GM12872 (cell line): ENCODE measurements around the gene LMTK2.

Source experiments
- TF ChIP-seq, protein P1 (sequence below): IDR thresholded peaks from 3 replicates; pipeline ENCODE4 v1.5.1; 2011; ENCODE audit warnings: low read depth, mild to moderate bottlenecking, low read length, moderate library complexity; ENCODE audit not compliant: insufficient read depth

Gene LMTK2

DNA sequence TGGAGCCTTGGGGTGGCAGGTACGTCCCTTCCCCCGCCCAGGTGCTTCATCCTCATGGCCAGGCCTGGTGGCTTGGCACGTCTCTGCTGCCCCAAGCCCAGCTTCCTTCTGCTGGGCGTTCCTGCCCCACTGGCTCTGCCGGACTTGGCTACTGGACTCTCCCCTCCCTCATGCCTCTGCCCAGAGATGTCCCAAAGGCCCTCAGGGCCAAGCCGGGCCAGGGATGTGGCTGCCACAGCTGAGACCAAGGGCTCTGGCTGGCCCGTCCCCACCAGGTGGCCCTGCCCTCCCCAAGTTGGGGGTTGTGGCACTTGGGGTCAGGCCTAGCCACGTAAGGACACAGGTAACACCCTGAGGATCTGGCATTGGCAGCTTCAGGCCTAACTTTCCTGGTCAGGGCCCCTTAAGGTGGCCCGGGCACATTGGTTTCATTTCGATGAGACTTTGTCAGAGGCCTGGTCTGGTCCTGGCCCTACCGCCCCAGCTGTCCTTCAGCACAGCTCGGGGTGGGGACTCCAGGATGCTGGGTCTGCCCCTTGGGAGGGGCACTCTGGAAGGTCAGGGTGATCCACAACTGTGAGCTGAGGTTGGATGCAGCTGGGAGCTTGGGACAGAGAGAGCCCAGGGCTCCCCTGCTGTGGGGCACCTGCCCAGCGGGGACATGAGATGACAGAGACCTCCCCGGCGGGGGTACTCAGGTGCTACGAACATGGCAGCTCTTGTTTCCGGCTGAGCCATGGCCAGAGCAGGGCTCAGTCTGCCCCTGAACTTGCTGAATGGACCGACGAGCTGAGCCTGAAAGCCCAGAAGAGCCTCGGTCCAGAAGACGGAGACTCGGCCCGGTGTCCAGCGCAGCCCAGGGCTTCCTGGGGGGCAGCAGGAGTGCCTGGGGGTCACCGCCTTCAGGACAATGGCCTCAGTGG lies 107.5 kb downstream of the LMTK2 start:
- TF ChIP-seq, protein P1, sequence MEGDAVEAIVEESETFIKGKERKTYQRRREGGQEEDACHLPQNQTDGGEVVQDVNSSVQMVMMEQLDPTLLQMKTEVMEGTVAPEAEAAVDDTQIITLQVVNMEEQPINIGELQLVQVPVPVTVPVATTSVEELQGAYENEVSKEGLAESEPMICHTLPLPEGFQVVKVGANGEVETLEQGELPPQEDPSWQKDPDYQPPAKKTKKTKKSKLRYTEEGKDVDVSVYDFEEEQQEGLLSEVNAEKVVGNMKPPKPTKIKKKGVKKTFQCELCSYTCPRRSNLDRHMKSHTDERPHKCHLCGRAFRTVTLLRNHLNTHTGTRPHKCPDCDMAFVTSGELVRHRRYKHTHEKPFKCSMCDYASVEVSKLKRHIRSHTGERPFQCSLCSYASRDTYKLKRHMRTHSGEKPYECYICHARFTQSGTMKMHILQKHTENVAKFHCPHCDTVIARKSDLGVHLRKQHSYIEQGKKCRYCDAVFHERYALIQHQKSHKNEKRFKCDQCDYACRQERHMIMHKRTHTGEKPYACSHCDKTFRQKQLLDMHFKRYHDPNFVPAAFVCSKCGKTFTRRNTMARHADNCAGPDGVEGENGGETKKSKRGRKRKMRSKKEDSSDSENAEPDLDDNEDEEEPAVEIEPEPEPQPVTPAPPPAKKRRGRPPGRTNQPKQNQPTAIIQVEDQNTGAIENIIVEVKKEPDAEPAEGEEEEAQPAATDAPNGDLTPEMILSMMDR, result no peak

DNA sequence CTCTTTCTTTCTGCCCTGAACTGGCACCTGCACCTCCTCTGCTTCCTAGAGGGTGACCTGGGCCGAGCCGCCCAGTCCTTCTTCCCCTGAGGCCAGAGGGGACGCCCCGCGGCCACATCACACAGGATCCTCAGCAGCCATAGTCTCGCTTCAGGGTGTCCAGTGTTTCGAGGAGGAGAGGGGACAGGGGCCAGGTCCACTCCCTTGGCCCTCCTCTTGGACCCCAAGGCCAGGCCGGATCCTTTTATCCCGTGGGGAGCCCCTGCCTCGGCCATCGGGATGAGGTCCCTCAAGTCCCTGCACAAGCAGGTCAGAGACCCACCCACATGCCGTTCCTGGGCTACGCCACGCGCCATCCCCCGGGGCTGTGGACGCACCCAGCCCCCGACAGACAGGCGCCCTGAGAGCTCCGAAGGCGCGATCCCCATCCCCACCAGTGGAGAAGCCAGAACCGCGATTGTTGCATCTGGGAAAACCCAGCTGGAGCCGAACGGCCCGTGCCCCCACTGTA lies 108.2 kb downstream of the LMTK2 start:
- TF ChIP-seq, protein P1, result no peak

DNA sequence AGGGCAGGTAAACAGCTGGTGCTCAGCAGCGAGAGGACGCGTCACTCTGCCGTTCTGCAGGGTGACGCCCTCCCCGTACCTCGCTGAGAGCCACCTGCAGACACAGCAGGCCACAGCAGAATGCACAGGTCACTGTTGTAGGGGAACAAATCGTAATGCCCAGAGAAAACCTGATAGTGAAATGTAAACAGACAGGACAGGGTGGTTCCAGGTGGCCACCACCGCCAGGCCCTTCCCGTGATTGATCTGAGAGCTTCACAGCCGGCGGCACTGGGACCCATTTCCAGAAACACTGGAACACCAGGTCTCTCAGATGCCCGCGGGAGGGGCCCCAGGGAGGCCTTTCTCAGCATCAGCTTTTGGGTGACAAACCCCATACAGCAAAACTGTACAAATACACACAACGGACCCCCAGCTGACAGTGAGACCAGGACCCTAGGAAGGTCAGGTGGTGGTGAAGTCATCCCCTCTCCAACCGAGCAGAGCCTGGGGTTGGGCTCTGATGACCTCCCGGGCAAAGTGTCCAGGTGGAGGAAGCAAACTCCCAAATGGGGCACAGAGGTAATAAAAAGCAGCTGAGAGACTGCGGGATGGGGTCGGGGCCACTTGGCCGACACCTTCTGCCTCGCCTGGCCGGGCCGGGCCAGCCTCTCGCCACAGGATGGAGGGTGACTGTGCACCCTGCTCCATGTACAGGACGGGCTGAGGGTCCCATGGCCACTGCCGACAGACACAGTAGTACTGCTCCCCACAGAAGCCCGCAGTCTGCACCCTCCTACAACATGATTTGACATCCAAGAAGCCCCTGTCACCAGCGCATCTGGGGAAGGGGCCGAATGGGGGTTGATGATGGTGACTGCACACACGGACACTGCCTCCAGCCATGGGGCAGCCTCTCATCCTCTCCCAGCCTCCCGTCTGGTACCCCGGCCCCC lies 109.2 kb downstream of the LMTK2 start:
- TF ChIP-seq, protein P1, result no peak

DNA sequence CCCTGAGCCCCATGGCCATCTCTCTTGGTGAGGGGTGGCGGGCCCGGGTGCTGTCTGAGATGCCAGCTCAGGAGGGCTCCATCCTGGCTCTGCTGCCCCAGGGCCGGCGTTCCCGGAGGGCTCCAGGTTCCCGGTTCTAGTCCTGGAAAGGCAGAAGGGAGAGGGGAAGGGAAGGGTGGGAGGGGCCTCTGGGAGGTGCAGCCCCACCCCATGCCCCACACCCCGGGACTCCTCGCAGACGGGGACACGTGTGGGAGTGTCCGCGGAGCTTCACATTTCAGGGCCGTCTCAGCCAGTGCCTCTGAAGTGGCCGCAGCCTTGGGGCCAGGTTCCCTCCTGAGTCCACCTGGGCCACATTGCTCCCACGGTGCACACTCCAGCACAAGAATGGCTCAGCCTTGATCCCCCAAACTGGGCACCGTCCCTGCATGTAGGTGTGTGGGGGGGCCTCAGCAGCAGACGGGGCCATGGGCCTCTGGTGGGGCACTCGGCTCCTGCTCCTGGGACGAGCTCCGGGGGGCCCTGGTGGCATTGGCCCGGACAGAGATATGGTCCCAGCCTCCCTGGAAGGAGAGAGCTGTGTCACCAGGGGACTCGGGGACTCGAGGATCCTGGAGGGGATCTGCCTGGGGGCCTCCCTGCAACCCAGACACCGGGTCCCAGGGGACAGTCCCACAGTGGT lies 110.4 kb downstream of the LMTK2 start:
- TF ChIP-seq, protein P1, result no peak

DNA sequence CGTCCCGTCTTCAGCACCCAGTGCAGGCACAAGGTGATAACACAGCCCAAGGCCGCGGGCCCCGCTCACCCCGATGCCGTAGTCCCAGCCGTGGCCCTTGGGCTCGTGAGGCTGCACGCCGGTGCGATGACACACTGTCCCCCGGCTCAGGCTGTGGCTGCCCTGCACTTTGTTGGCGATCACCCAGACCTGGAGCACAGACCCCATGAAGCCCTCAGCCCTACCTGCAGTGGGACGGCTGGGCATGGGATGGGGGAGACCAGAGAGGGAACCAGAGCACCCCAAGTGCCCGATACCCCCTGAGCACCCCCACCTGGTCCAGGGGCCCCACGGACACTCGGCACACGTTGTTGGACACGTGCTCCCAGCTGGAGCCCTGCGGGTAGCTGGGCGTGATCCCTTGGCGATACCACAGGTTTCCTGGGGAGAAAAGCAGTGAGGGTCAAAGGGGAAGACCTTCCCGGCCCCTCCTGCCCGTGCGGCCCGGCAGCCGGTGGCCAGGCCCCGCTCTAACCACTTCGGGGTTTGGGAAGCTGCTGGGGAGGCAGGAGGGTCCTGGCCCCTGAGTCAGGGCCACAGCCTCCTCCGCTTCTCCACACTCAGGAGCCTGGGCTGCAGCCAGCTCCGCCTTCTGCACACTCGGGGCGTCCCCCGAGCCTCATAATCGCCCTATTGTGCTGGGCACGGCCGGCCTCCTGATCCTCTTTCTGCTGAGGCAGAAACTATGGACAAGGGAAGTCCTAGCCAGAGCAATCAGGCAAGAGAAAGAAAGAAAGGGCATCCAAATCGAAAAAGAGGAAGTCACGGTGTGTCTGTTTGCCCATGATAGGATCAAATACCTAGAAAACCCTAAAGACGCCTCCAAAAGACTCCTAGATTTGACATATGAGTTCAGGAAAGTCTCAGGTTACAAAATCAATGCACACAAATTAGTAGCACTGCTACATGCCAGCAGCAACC lies 111.2 kb downstream of the LMTK2 start:
- TF ChIP-seq, protein P1, result no peak

DNA sequence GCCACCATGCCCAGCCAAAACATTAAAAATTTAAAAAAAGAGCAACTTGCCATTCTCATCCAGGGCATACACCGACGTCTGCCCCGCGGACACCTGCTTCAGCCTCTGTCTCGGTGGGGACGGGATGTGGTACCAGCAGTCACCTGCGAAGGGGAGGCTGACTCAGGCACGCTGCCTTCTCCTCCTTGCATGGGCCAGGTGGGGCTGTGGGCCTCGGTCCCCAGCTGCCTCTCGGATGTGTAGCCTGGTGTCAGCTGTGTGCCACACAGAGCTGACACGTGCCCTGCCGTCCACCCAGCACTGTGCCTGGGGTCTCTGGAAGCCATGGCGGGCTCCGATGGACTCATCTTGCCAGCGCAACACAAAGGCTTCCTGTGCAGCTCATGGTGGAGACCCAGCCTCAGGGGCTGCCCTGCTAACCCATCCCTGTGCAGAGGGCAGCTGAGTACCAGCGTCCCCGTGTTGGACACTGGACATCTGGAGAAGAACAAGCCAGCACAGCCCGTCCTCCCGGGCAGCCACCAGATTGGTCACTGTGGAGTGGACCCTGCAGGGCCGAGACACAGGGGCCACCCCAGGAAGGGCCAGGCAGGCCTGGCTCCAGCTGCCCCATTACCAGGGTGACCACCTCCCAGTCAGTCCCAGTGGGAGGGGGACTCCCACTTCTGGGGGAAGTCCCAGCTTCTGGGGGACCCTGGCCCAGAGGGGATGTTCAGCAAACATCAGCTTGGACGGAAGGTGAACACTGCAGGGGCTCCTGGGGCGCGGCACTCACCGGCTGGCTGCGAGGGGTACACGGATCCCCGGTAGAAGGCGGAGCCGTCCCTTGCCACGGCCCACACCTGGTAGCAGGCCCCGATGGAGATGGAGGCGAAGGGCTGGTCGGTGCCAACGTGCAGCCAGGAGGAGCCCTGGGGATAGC lies 115.2 kb downstream of the LMTK2 start:
- TF ChIP-seq, protein P1, result no peak
